Type B pancreatic cell (in vitro differentiated cells): ENCODE data around the gene PIEZO2. TPM values are rescaled to one million over a fixed set of nuclear protein-coding genes. Genes with fewer than 3 reads are reported as not detected.

ENCODE experiments used
- DNase-seq: peaks from one replicate; pipeline ENCODE4 v3.0.0; 2021; ENCODE audit warnings: mixed read lengths; ENCODE audit not compliant: unreplicated experiment; ENCODE audit errors: extremely low spot score
- H3K27ac Mint-ChIP-seq: 2 replicates; pipeline ENCODE4 v1.8.0; 2021; ENCODE audit warnings: mild to moderate bottlenecking, mixed read lengths
- H3K27me3 Mint-ChIP-seq: 2 replicates; pipeline ENCODE4 v1.8.0; 2021; ENCODE audit warnings: mixed read lengths
- H3K36me3 Mint-ChIP-seq: 2 replicates; pipeline ENCODE4 v1.8.0; 2021; ENCODE audit warnings: mixed read lengths
- H3K4me1 Mint-ChIP-seq: one replicate; pipeline ENCODE4 v1.8.0; 2021; ENCODE audit warnings: mixed read lengths; ENCODE audit not compliant: unreplicated experiment
- H3K4me3 Mint-ChIP-seq: 2 replicates; pipeline ENCODE4 v1.8.0; 2021; ENCODE audit warnings: mild to moderate bottlenecking, mixed read lengths
- H3K9me3 Mint-ChIP-seq: 2 replicates; pipeline ENCODE4 v1.8.0; 2021; ENCODE audit warnings: mixed read lengths
- CTCF ChIP-seq: fragments of 200-600 bp; sonication (generic); conservative IDR thresholded peaks from 2 replicates; pipeline ENCODE4 v1.5.0; 2021; ENCODE audit warnings: antibody characterized with exemption, mild to moderate bottlenecking
- total RNA-seq: library from RNA; stranded (reverse); gene quantifications from 2 replicates; pipeline ENCODE4 v1.2.1, GENCODE V29; 2021; ENCODE audit warnings: low replicate concordance

The PIEZO2 gene
- total RNA-seq, 1 donor from 2014 or later = 38.8 TPM

- no peak for DNase-seq
- Mint-ChIP-seq H3K4me1 (peaks cover 14% of the 10 kb centered on the region), H3K27me3 (no peaks in the 10 kb centered on the region), H3K36me3 (peaks cover 9% of the 10 kb centered on the region), H3K4me3 (no peak overlapping the region), H3K9me3 (no peaks in the 10 kb centered on the region), H3K27ac (no peak overlapping the region)
- no peak for TF ChIP-seq CTCF
Observed at GRCh38 chr18:10894501-10894900, 254.9 kb downstream of the PIEZO2 start.

GRCh38 chr18:10893761-10894160 is 255.6 kb downstream of the PIEZO2 start:
- H3K27me3 Mint-ChIP-seq = no peaks in the 10 kb centered on the region
- no peak for TF ChIP-seq CTCF
- no peaks in the 10 kb centered on the region for H3K9me3 Mint-ChIP-seq
- peaks cover 9% of the 10 kb centered on the region for H3K36me3 Mint-ChIP-seq
- no peak for DNase-seq
- no peak overlapping the region for H3K27ac Mint-ChIP-seq
- peaks cover 14% of the 10 kb centered on the region for H3K4me1 Mint-ChIP-seq
- no peak overlapping the region for H3K4me3 Mint-ChIP-seq

GRCh38 chr18:10893196-10893595 is 256.2 kb downstream of the PIEZO2 start:
- no peak for TF ChIP-seq CTCF
- Mint-ChIP-seq H3K9me3 (no peaks in the 10 kb centered on the region), H3K36me3 (peaks cover 9% of the 10 kb centered on the region), H3K27ac (no peak overlapping the region), H3K4me1 (peaks cover 14% of the 10 kb centered on the region), H3K4me3 (no peak overlapping the region), H3K27me3 (no peaks in the 10 kb centered on the region)
- no peak for DNase-seq

- Mint-ChIP-seq H3K27me3 (no peaks in the 10 kb centered on the region), H3K27ac (no peak overlapping the region), H3K4me1 (peaks cover 14% of the 10 kb centered on the region), H3K36me3 (peaks cover 9% of the 10 kb centered on the region), H3K4me3 (no peak overlapping the region), H3K9me3 (no peaks in the 10 kb centered on the region)
- no peak for TF ChIP-seq CTCF
- no peak for DNase-seq
Observed at GRCh38 chr18:10892786-10893185, 256.6 kb downstream of the PIEZO2 start.

- H3K9me3 Mint-ChIP-seq = no peaks in the 10 kb centered on the region
- no peak for TF ChIP-seq CTCF
- H3K36me3 Mint-ChIP-seq = peaks cover 5% of the 10 kb centered on the region
- DNase-seq = no peak
- peaks cover 14% of the 10 kb centered on the region for H3K4me1 Mint-ChIP-seq
- H3K27ac Mint-ChIP-seq = no peak overlapping the region
- H3K4me3 Mint-ChIP-seq = no peak overlapping the region
- H3K27me3 Mint-ChIP-seq = no peaks in the 10 kb centered on the region
Observed at GRCh38 chr18:10890022-10890421, 259.3 kb downstream of the PIEZO2 start.

GRCh38 chr18:10878703-10879102 is 270.7 kb downstream of the PIEZO2 start:
- H3K36me3 Mint-ChIP-seq = no peaks in the 10 kb centered on the region
- H3K4me1 Mint-ChIP-seq = no peaks in the 10 kb centered on the region
- no peak overlapping the region for H3K4me3 Mint-ChIP-seq
- no peak overlapping the region for H3K27ac Mint-ChIP-seq
- H3K9me3 Mint-ChIP-seq = no peaks in the 10 kb centered on the region
- no peak for DNase-seq
- no peaks in the 10 kb centered on the region for H3K27me3 Mint-ChIP-seq
- TF ChIP-seq CTCF = no peak
